Fibroblast of skin of left quadriceps (primary cell): ENCODE data around the gene PRKCE.

Source experiments
- DNase-seq, 2 experiments: peaks; one replicate each; pipeline ENCODE4 v3.0.0-alpha.2; 2013; ENCODE audit warnings: low read depth in 2 of 2

PRKCE gene

GRCh38 chr2:46227022-46227421 lies 575.5 kb downstream of the PRKCE start:
- DNase-seq, result no peak

- DNase-seq, result no peak
These were observed 576.3 kb downstream of the PRKCE start for GRCh38 chr2:46227674-46228289.

- no peak for DNase-seq
These were observed 577.9 kb downstream of the PRKCE start for GRCh38 chr2:46229134-46230063.

GRCh38 chr2:46230115-46230571 lies 578.7 kb downstream of the PRKCE start:
- no peak for DNase-seq

- no peak for DNase-seq
These were observed 579.4 kb downstream of the PRKCE start for GRCh38 chr2:46230677-46231425.

GRCh38 chr2:46231721-46232120 lies 580.2 kb downstream of the PRKCE start:
- no peak for DNase-seq

- DNase-seq, result no peak
These were observed 581.4 kb downstream of the PRKCE start for GRCh38 chr2:46232860-46233259.

GRCh38 chr2:46236006-46236875 lies 584.8 kb downstream of the PRKCE start:
- DNase-seq, result no peak

GRCh38 chr2:46236876-46237859 lies 585.7 kb downstream of the PRKCE start:
- DNase-seq, result no peak
